ENCODE measurements around the gene UGT1A4. TPM values are rescaled to one million over a fixed set of nuclear protein-coding genes. Genes with fewer than 3 reads are reported as not detected.

Gene UGT1A4
- total RNA-seq, 1 donor from 2014 or later: not detected

GRCh38 chr2:233821196-233821595 is 102.7 kb downstream of the UGT1A4 start:
- intact Hi-C loops (cut with DNase I): no loop called here
- Histone ChIP-seq H3K36me3 (no peaks in the 10 kb centered on the region), H3K9me3 (no peaks in the 10 kb centered on the region), H3K27ac (no peak overlapping the region), H3K27me3 (no peaks in the 10 kb centered on the region), H3K4me1 (no peaks in the 10 kb centered on the region), H3K4me3 (no peak overlapping the region)
- TF ChIP-seq CTCF (IDR thresholded peaks at IDR 0.05): no peak
- peak in 1 of 2 donors; percentile 45 for DNase-seq (ENCODE audit: low spot score in 2 of 2)

GRCh38 chr2:233821709-233822100 is 103.2 kb downstream of the UGT1A4 start:
- no peaks in the 10 kb centered on the region for H3K27me3 ChIP-seq
- intact Hi-C loops (cut with DNase I): no loop called here
- no peak for DNase-seq (ENCODE audit: low spot score in 2 of 2)
- H3K36me3 ChIP-seq: no peaks in the 10 kb centered on the region
- H3K4me3 ChIP-seq: no peak overlapping the region
- no peak for TF ChIP-seq CTCF (IDR thresholded peaks at IDR 0.05)
- no peaks in the 10 kb centered on the region for H3K4me1 ChIP-seq
- H3K27ac ChIP-seq: no peak overlapping the region
- no peaks in the 10 kb centered on the region for H3K9me3 ChIP-seq

GRCh38 chr2:233822101-233822771 is 103.7 kb downstream of the UGT1A4 start:
- no peak overlapping the region for H3K4me3 ChIP-seq
- no peaks in the 10 kb centered on the region for H3K36me3 ChIP-seq
- H3K27me3 ChIP-seq: no peaks in the 10 kb centered on the region
- no peaks in the 10 kb centered on the region for H3K4me1 ChIP-seq
- no peak for TF ChIP-seq CTCF (IDR thresholded peaks at IDR 0.05)
- no peaks in the 10 kb centered on the region for H3K9me3 ChIP-seq
- DNase-seq (ENCODE audit: low spot score in 2 of 2): no peak
- intact Hi-C loops (cut with DNase I): no loop called here
- H3K27ac ChIP-seq: no peak overlapping the region

Other genes with a start within 250 kb of the UGT1A4 start
- gene USP40, start 152.0 kb upstream of the UGT1A4 start, total RNA-seq: 42.7 TPM
- not detected for gene UGT1A8, start 101.1 kb upstream of the UGT1A4 start, total RNA-seq
- not detected for gene UGT1A10, start 82.3 kb upstream of the UGT1A4 start, total RNA-seq
- gene UGT1A9, start 46.8 kb upstream of the UGT1A4 start, total RNA-seq: not detected
- gene UGT1A7, start 36.8 kb upstream of the UGT1A4 start, total RNA-seq: not detected
- gene UGT1A6, start 25.8 kb upstream of the UGT1A4 start, total RNA-seq: 10.6 TPM
- not detected for gene UGT1A5, start 5.8 kb upstream of the UGT1A4 start, total RNA-seq
- gene UGT1A3, start 10.3 kb downstream of the UGT1A4 start, total RNA-seq: not detected
- gene UGT1A1, start 41.5 kb downstream of the UGT1A4 start, total RNA-seq: not detected
- not detected for gene MROH2A, start 59.6 kb downstream of the UGT1A4 start, total RNA-seq
- not detected for gene HJURP, start 135.8 kb downstream of the UGT1A4 start, total RNA-seq
- gene TRPM8, start 198.6 kb downstream of the UGT1A4 start, total RNA-seq: not detected